ENCODE data around the gene GABRA6.

DNA sequence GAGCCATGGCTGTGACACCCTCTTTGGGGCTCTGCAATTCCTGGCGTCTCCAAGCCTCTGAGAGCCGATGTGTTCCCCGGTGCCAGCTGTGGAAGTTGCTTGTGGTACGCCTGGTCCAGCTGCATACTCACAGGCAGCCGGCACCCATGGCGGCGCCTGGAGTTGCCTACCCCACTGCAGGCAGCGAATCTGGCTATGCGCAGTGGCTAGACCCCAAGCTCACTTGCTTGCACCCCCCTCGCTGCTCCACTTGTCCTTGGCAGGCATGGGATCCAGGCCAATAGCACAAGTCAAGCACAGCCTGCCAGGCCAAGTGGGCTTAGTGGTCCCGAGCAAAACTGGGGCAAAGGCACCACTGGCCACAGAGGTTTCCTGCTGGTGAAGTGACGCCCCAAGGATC, 24.7 kb upstream of the GABRA6 start:
- TF ChIP-seq POLR2AphosphoS5 (IDR thresholded peaks at IDR 0.05): no peak
- TF ChIP-seq, protein P1, sequence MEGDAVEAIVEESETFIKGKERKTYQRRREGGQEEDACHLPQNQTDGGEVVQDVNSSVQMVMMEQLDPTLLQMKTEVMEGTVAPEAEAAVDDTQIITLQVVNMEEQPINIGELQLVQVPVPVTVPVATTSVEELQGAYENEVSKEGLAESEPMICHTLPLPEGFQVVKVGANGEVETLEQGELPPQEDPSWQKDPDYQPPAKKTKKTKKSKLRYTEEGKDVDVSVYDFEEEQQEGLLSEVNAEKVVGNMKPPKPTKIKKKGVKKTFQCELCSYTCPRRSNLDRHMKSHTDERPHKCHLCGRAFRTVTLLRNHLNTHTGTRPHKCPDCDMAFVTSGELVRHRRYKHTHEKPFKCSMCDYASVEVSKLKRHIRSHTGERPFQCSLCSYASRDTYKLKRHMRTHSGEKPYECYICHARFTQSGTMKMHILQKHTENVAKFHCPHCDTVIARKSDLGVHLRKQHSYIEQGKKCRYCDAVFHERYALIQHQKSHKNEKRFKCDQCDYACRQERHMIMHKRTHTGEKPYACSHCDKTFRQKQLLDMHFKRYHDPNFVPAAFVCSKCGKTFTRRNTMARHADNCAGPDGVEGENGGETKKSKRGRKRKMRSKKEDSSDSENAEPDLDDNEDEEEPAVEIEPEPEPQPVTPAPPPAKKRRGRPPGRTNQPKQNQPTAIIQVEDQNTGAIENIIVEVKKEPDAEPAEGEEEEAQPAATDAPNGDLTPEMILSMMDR (IDR thresholded peaks at IDR 0.05): no peak

Data from upper lobe of left lung (tissue), 4 donors.